Heart left ventricle (tissue), 16 donors: ENCODE data around the gene PSMD7. TPM values are rescaled to one million over a fixed set of nuclear protein-coding genes. Genes with fewer than 3 reads are reported as not detected.

Source experiments
- ATAC-seq, 4 donors: fragments of 200-7000 bp; cut with Tn5 transposase; one replicate each; pipeline ENCODE4 v1.9.1; 2020 to 2022; ENCODE audit warnings: moderate library complexity in 4 of 4, mild to moderate bottlenecking in 3 of 4, moderate number of reproducible peaks in 1 of 4
- DNase-seq, 5 donors: peaks; one replicate each; pipeline ENCODE4 v3.0.0-alpha.2; 2020
- H3K27ac ChIP-seq, 12 donors: fragments of 200-600 bp; sonication (generic) in 4 of 12; one replicate each; pipeline versions ENCODE4 v1.5.0 to v1.8.0; 2016 to 2022; ENCODE audit warnings: mild to moderate bottlenecking in 2 of 12
- H3K27me3 ChIP-seq, 9 donors: fragments of 200-600 bp; sonication (generic) in 2 of 9; one replicate each; pipeline versions ENCODE4 v1.5.1 to v1.8.0; 2016 to 2022; ENCODE audit warnings: mild to moderate bottlenecking in 3 of 9
- H3K36me3 ChIP-seq, 9 donors: fragments of 200-600 bp; sonication (generic) in 2 of 9; one replicate each; pipeline versions ENCODE4 v1.5.0 to v1.8.0; 2018 to 2022; ENCODE audit warnings: mild to moderate bottlenecking in 2 of 9
- H3K4me1 ChIP-seq, 12 donors: fragments of 200-600 bp; sonication (generic) in 4 of 12; one replicate each; pipeline versions ENCODE4 v1.5.0 to v1.8.0; 2016 to 2022; ENCODE audit warnings: mild to moderate bottlenecking in 3 of 12
- H3K4me3 ChIP-seq, 12 donors: fragments of 200-600 bp; sonication (generic) in 4 of 12; one replicate each; pipeline versions ENCODE4 v1.5.0 to v1.8.0; 2017 to 2022; ENCODE audit warnings: mild to moderate bottlenecking in 9 of 12, moderate library complexity in 4 of 12
- H3K9me3 ChIP-seq, 12 donors: fragments of 200-600 bp; sonication (generic) in 4 of 12; one replicate each; pipeline versions ENCODE4 v1.5.0 to v1.8.0; 2016 to 2022; ENCODE audit warnings: mild to moderate bottlenecking in 1 of 12
- CTCF ChIP-seq, 12 donors: fragments of 200-600 bp; sonication (generic) in 4 of 12; IDR thresholded peaks; one replicate each; pipeline versions ENCODE4 v1.5.0 to v1.8.0; 2018 to 2022; ENCODE audit warnings: antibody characterized with exemption in 12 of 12, mild to moderate bottlenecking in 5 of 12
- POLR2A ChIP-seq, 2 donors: fragments of 450-650 bp; IDR thresholded peaks; one replicate each; pipeline ENCODE4 v1.6.1; 2017; ENCODE audit warnings: antibody characterized with exemption in 2 of 2, mild to moderate bottlenecking in 2 of 2, moderate library complexity in 2 of 2
- whole genome bisulfite sequencing, 4 donors: extraction: QIAGEN DNeasy Blood & Tissue Kit in 2 of 4; methylation state at CpG; one replicate each; pipeline versions ENCODE4 v1.1.5 to v1.1.7; 2013 to 2018; 5-methylcytosine and 5-hydroxymethylcytosine counted together
- intact Hi-C, 10 donors: fragments of 100-400 bp; cut with DNase I; formaldehyde crosslinking; loops; one replicate each; pipeline versions ENCODE4 v1.11.1 to v1.14.2; 2022
- polyA plus RNA-seq, 2 donors: library from polyadenylated mRNA; stranded (reverse); fragments of 200-250 nt; gene quantifications; one replicate each; pipeline ENCODE4 v1.2.3, GENCODE V29; 2013
- total RNA-seq, 9 donors: library from RNA; depleted of rRNA in 2 of 9; stranded (reverse); fragments of >200 nt in 2 of 9; fragmentation: NEBNext Ultra II Directional in 3 of 9; extraction: Animal tissue kit (Norgen Biotek cat#: 25700) in 3 of 9; gene quantifications; one replicate each; pipeline versions ENCODE4 v1.1.0 to v1.2.4, GENCODE V29; 2016 to 2023
- donor health status: ischemic (EF 13 %, LVEDD 7.1; RV severe dilation, severe dysfunction).
- donor health status: healthy with polysubstance abuse.
- donor health status: DM: no; HTN: yes; CAD: no.
- donor health status: DM: no; HTN: no; CAD: no.
- donor health status: ischemic (EF 25% LVEDD 6.9; RV normal size, moderate dysfunction).
- donor health status: ischemic (EF 25% LVEDD 5.7; RV mildly dilated, moderate dysfunction).
- donor health status: healthy.
- donor health status: DM: yes; HTN: yes; CAD: no.
- donor health status: ischemic (EF 35%, LVEDD 5.7; RV mildly dilated, moderate dysfunction).
- donor health status: nonischemic (EF 11% LVEDD 7.7; RV severe dilation, severe dysfunction).
- donor health status: DM: yes; HTN: yes; CAD: no.
- donor health status: PGD.
- donor health status: ischemic (EF 29% LVEDD 5.4; RV normal size, mild dysfunction).
- donor health status: nonischemic (EF 23%, LVEDD 6.1; RV moderate dilation, normal function).

PSMD7 gene
- total and polyA plus RNA-seq, 11 donors = 74.1 to 226 (median 131) TPM

- no peak overlapping the region for H3K27ac ChIP-seq
- H3K4me3 ChIP-seq = no peak overlapping the region
- DNase-seq (no peak), ATAC-seq (no peak)
- 70 to 81% (median 75%) methylated on average over 5 of the region's 5 CpGs for WGBS, 4 donors
- H3K36me3 ChIP-seq = no peaks in the 10 kb centered on the region
- peaks cover 0 to 5% (median 0%) of the 10 kb centered on the region in 12 donors for H3K9me3 ChIP-seq
- TF ChIP-seq CTCF (IDR thresholded peaks at IDR 0.05) (no peak), POLR2A (IDR thresholded peaks at IDR 0.05) (no peak)
- H3K27me3 ChIP-seq = no peaks in the 10 kb centered on the region
- peaks cover 0 to 2% (median 0%) of the 10 kb centered on the region in 12 donors for H3K4me1 ChIP-seq
- intact Hi-C loops = no loop called here
These were observed 16.2 kb upstream of the PSMD7 start for GRCh38 chr16:74280448-74280847.

- WGBS, 4 donors = 38 to 48% (median 40%) methylated on average over 1 of the region's 1 CpG
- H3K27ac ChIP-seq = no peak overlapping the region
- H3K36me3 ChIP-seq = no peaks in the 10 kb centered on the region
- intact Hi-C loops = no loop called here
- ATAC-seq = no peak
- H3K4me1 ChIP-seq = peaks cover 0 to 2% (median 0%) of the 10 kb centered on the region in 12 donors
- TF ChIP-seq POLR2A (IDR thresholded peaks at IDR 0.05) = no peak
- no peak for TF ChIP-seq CTCF (IDR thresholded peaks at IDR 0.05)
- no peak for DNase-seq
- H3K4me3 ChIP-seq = no peak overlapping the region
- no peaks in the 10 kb centered on the region for H3K27me3 ChIP-seq
- peaks cover 0 to 5% (median 0%) of the 10 kb centered on the region in 12 donors for H3K9me3 ChIP-seq
These were observed 15.3 kb upstream of the PSMD7 start for GRCh38 chr16:74281300-74281699.

DNA sequence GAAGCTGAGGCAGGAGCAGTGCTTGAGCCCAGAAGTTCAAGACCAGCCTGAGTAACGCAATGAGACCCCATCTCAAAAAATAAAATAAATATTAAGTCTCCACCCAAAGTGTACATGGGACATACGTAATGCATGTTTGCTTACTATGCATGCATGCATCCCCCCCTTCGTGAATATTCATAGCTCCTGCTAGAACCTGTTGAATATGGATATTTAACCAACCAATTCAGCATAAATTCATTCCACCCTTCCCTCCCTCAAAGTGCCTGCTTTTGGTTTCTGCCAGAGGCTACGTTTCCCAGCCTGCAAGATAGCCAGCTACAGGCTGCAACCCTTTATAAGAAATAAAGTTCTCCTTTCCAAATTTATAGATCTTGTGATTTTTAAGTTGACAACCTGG is 12.9 kb upstream of the PSMD7 start:
- no peak overlapping the region for H3K4me3 ChIP-seq
- H3K27ac ChIP-seq = no peak overlapping the region
- no peaks in the 10 kb centered on the region for H3K27me3 ChIP-seq
- intact Hi-C loops = no loop called here
- ATAC-seq (no peak), DNase-seq (no peak)
- H3K4me1 ChIP-seq = peaks cover 0 to 2% (median 0%) of the 10 kb centered on the region in 12 donors
- 87 to 91% (median 90%) methylated on average over 4 of the region's 4 CpGs for WGBS, 4 donors
- peaks cover 0 to 5% (median 0%) of the 10 kb centered on the region in 12 donors for H3K9me3 ChIP-seq
- H3K36me3 ChIP-seq = no peaks in the 10 kb centered on the region
- TF ChIP-seq POLR2A (IDR thresholded peaks at IDR 0.05) = no peak
- no peak for TF ChIP-seq CTCF (IDR thresholded peaks at IDR 0.05)

DNA sequence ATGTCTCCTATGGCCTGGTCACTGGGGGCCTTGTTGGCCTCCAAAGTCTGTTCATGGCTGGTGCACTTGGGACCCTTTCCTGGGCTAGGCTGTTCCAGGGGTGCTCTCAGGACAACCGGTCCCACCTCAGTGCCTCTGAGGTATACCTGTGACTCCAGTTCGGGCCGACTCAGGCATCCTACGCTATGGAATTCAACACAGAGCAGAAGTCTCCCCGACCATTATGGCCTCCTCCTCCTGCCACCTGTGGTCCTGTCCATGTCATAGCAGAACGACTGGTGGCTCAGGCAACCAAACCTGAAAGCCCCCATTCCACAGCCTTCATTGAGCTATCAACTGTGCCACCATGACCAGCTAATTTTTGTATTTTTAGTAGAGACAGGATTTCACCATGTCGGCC is 8.5 kb upstream of the PSMD7 start:
- no peaks in the 10 kb centered on the region for H3K4me1 ChIP-seq
- peaks cover 0 to 16% (median 7%) of the 10 kb centered on the region in 12 donors for H3K9me3 ChIP-seq
- no peak for ATAC-seq
- no peak overlapping the region for H3K4me3 ChIP-seq
- intact Hi-C loops = no loop called here
- 91 to 94% (median 93%) methylated on average over 7 of the region's 7 CpGs for WGBS, 4 donors
- TF ChIP-seq CTCF (IDR thresholded peaks at IDR 0.05) = no peak
- TF ChIP-seq POLR2A (IDR thresholded peaks at IDR 0.05) = no peak
- H3K27me3 ChIP-seq = no peaks in the 10 kb centered on the region
- H3K36me3 ChIP-seq = no peaks in the 10 kb centered on the region
- DNase-seq = no peak
- H3K27ac ChIP-seq = no peak overlapping the region
